Left renal cortex interstitium (tissue), 4 donors: Measurements from ENCODE around the gene EOLA1. TPM values are rescaled to one million over a fixed set of nuclear protein-coding genes. Genes with fewer than 3 reads are reported as not detected.
"Not testable (repeated sequence)": the region's sequence is repeated elsewhere in the genome, so short reads cannot be mapped to it uniquely, and the experiment has no call there.

Source experiments
- DNase-seq, 4 donors: peaks; one replicate each; pipeline ENCODE4 v3.0.0-alpha.2; 2013; ENCODE audit warnings: low read depth in 4 of 4, low spot score in 2 of 4, missing footprints in 1 of 4
- polyA plus RNA-seq, 4 donors: library from polyadenylated mRNA; unstranded; fragments of 120-200 nt; gene quantifications; one replicate each; pipeline ENCODE4 v1.2.1, GENCODE V29; 2013; ENCODE audit not compliant: insufficient read length in 4 of 4

EOLA1 gene
- polyA plus RNA-seq, 4 donors, result 22.7 to 25.7 (median 23.7) TPM

- DNase-seq, result peak; percentile 52 to 80 (median 66)
Observed at GRCh38 chrX:149539283-149540130, 1.3 kb upstream of the EOLA1 start.

DNA sequence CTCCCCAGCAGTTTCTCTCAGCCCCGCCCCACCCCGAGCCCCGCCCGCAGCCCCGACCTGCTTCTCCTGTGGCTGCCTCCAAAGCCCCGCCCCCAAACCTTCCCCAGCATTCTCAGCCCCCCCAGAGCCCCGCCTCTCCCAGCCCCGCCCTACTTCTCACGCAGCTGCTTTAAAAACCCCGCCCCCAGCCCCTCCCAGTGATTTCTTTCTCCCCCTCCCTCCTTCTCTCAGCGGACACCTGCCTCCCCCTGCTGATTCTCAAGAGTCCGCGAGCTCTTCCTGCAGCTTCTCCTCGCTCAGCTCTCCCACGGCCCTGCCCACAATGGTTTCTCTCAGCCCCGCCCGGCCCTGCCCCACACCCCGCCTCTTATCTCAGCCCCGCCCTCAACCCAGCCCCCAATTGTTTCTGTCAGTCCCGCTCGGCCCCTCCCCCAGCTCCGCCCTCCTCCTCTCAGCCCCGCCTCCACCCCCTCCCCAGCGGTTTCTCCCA, 636 bp upstream of the EOLA1 start:
- DNase-seq, result peak; percentile 55 to 75 (median 62)

GRCh38 chrX:149541521-149542047, 772 bp downstream of the EOLA1 start:
- DNase-seq, result no peak

DNA sequence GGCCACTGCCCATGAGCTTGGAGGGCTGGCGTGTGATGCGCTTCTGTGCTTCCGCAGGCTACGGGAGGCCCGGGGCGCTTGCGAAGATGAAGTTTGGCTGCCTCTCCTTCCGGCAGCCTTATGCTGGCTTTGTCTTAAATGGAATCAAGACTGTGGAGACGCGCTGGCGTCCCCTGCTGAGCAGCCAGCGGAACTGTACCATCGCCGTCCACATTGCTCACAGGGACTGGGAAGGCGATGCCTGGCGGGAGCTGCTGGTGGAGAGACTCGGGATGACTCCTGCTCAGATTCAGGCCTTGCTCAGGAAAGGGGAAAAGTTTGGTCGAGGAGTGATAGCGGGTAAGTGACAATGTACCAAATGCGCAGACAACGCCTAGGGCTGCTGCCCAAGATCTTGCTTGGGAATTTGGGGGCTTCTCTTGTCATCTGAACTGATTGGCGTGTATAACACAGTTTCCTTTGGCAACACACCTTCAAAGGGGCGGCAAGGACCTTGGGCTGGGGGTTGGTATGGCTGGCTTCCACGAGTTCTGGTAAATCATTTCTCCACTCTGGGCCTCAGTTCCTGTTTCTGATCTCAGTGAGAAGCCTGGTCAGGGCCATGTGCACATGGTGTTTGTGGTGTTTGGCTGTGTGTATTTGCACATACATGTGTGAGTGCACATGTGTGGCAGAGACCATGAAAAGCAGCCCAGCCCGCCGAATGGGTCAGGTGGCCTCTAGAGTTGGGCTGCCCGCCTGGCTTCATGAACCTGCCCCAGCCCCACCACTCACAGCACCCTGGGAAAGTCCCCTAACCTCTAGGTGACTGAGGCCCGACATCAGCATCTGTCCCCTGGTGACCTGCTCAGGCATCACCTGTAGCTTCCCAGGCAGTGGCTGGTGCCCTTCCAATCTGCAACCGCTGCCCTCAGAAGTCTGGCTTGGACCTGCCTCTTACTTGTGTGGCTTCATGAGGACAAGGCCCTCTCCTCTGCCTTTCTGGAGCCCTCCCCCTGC, 5.0 kb downstream of the EOLA1 start:
- DNase-seq, result not testable (repeated sequence)

- not testable (repeated sequence) for DNase-seq
Observed at GRCh38 chrX:149546962-149547361, 6.2 kb downstream of the EOLA1 start.

- not testable (repeated sequence) for DNase-seq
Observed at GRCh38 chrX:149547782-149548181, 7.0 kb downstream of the EOLA1 start.

DNA sequence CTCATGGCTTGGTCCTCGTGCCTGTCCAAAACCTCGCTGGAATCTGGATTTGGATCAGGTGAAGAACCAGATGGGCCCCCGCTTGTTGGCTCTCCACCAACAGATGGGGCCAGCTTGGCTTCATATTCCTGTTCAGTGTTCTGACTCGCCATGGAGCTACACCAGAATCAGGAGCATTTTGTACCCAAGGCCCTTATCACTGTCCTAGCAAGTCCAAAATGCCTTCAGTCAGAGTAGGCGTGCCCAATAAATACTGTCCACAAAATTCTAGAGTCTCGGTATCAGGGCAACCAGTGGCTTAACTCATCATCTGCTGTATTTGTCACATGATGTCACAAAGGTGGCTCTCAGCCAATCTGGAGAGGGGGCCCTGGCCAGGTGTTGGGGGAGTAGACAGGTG, 8.9 kb downstream of the EOLA1 start, which contains the start of gene HSFX3:
Gene HSFX3, minus strand, starts transcription at position 224 of the 400 bp plus-strand sequence. Its CDS starts 72 bp downstream, at position 152.
- not testable (repeated sequence) for DNase-seq

DNA sequence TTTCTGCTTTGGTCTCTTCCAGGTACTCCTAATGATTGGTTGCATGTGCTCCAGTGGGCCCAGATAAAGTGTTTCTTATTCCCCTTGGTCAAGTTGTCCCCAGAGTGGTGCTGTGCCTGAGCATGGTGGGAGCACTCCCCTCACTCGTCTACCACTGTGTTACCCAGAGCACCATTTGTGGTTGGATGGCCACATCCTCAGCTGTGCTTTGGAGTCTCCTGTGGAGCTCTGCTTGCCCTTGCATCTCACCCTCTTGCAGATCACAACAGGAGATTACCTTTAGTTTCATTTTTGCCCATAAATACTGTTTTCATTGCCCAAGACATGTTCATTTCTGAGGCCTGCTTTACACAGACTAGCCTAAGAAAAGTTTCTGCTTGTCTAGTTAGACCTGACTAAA, 9.6 kb downstream of the EOLA1 start:
- not testable (repeated sequence) for DNase-seq

DNA sequence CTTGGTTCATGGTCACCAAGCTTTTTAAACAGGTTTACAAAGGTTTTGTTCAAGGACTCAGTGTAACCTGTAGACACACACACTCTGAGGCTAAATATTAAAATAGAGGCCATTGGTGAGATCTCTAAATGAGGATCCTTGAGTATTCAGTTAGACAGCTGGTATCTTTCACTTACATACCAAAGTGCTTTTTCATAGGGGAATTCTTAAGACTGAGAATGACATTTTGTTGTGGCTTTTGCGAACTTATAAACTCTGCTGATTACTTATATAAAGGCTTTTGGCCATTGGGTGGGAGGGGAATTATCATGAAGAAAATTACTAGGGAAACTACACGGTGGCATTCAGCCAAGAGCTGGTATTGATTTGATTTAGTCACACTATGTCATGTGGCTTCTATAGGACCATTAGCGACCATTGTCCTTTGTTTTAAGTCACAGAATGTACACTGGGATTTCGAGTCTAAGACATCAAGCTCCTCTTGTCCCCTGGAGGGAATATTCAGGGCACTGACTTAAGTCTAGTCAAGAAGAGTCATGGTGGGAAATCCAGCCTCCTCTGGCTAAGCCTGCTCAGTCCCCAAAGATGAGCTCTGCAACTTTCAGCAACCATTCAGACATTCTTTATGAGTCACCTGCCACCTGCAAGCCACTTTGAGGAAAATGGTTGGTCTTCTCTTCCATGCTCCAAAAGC, 10.6 kb downstream of the EOLA1 start:
- DNase-seq, result not testable (repeated sequence)

GRCh38 chrX:149551939-149552248, 11.1 kb downstream of the EOLA1 start:
- DNase-seq, result not testable (repeated sequence)

GRCh38 chrX:149555251-149555650, 14.4 kb downstream of the EOLA1 start:
- not testable (repeated sequence) for DNase-seq

DNA sequence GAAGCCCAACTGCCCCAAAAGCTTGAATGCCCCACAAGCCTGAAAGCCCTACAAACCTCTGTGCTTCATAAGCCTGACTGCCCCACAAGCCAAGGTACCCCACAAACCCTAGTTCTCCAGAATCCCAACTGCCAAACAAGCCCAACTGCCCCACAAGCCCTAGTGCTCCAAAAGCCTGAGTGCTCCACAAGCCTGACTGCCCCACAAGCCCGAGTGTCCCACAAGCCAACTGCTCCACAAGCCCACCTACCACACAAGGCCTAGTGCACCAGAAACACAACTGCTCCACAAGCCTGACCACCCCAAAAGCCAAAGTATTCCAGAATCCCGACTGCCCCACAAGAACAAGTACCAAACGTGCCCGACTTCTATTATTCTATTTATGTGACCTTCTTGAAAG, 22.5 kb downstream of the EOLA1 start:
- no peak for DNase-seq

DNA sequence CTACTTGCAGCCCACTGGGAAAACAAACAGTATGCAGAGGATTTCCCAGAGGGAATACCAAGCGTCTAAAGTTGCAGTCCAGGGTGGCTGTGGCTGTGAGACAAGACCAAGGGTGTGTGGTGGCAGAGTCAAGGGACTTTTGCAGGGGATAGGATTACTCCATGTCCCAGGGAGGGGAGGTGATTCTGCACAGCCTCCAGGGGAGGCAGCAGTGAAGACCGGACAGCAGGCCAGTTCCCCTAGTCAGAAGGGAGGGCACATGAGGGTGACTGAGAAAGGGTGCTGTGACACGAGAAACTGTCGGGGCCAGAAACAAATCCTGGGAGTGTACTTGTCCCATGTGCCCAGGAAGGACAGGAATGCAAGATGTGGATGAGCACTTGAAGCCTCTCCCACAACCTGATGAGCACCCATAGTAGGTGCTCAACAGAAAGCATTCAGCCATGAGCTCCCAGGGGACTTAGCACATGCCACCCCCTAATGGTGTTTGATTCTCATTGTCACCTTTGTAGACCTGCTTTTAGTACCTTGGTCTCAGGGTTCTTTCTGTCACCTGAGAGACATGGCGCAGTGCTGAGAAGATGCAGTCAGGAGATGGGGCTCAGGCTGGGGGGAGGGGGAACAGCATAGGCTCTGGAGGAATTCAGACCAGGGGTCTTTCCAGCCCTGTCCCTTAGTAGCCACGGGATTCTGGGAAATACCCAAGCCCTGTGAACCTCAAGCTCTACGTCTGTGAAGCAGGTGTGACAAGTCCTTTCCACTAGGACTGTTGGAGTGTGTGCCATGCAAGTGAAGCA, 27.0 kb downstream of the EOLA1 start:
- no peak for DNase-seq

- no peak for DNase-seq
Observed at GRCh38 chrX:149568701-149569296, 28.0 kb downstream of the EOLA1 start.

DNA sequence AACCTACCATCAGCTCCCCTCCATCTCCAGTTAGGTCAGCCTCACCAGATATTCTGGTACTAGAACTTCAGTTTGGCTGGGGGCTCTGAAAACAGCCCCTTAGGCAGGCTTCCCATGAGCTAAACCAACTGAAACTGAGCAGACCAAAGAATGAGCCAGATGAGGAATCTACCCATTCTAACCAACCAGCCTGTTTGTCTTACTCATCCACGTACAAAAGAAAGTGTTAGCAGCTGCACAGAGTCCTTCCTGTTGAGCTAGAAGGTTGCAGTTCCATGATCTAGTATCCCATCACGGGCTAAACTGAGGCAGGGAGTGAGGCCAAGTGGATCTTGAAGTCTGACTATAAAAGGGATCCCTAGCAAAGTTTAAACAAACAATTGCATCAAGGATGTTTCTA, 29.0 kb downstream of the EOLA1 start:
- no peak for DNase-seq

GRCh38 chrX:149570668-149571067, 29.9 kb downstream of the EOLA1 start:
- DNase-seq, result no peak

- DNase-seq, result no peak
Observed at GRCh38 chrX:149571770-149572169, 31.0 kb downstream of the EOLA1 start.

GRCh38 chrX:149572743-149573142, 31.9 kb downstream of the EOLA1 start:
- no peak for DNase-seq

DNA sequence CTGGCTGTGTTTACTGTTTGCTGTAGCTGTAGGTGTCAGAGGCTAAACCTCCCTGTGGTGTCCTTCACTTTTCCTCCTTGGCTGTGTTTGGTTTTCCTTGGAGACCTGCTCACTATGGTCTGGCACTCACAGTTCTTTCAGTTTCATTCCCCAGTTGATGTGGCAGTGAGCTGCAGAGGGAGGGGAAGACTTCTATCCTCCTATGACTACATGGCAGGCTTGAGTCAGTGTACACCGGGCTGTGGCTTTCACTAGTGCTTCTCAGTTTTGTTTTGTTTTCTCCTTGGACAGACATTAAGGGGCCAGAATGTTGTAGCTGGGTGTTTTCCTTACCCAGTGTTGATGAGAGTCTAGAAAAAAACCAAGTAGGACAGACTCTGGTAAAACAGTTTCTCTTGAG, 32.6 kb downstream of the EOLA1 start:
- DNase-seq, result not testable (repeated sequence)
